ENCODE results near the gene FERMT1. TPM values are rescaled to one million over a fixed set of nuclear protein-coding genes. Genes with fewer than 3 reads are reported as not detected.

The FERMT1 gene
- polyA plus RNA-seq, 3 donors: not detected

- Histone ChIP-seq H3K4me2 (replicated peaks; ENCODE audit: extremely low read depth, low read length, poor library complexity, severe bottlenecking) (no peak overlapping the region), H3K79me2 (ENCODE audit: insufficient read depth, low read length) (no peaks in the 10 kb centered on the region), H3K9me3 (replicated peaks in 1 of 2; ENCODE audit: control insufficient read depth in 1 of 2, insufficient read depth in 1 of 2, low read length in 2 of 2) (peaks cover 0 to 8% of the 10 kb centered on the region in 2 donors), H3K9ac (ENCODE audit: insufficient read depth, low read length, poor library complexity, severe bottlenecking) (no peak overlapping the region), H4K20me1 (ENCODE audit: insufficient read depth, low read length) (no peaks in the 10 kb centered on the region), H3K27ac (ENCODE audit: low read depth in 1 of 2, low read length in 2 of 2) (no peak overlapping the region), H2AFZ (ENCODE audit: insufficient read depth, low read depth, low read length, poor library complexity, severe bottlenecking) (no peak overlapping the region), H3K27me3 (ENCODE audit: control insufficient read depth in 2 of 2, insufficient read depth in 2 of 2, low read length in 2 of 2) (peaks cover 35 to 48% of the 10 kb centered on the region in 2 donors), H3K36me3 (replicated peaks in 1 of 2; ENCODE audit: control insufficient read depth in 1 of 2, insufficient read depth in 2 of 2, low read length in 2 of 2) (no peaks in the 10 kb centered on the region), H3K4me3 (replicated peaks in 1 of 3; ENCODE audit: low read depth in 2 of 3, low read length in 3 of 3) (no peak overlapping the region), H3K4me1 (ENCODE audit: control insufficient read depth in 1 of 2, insufficient read depth in 2 of 2, low read length in 2 of 2) (peaks cover 4 to 10% of the 10 kb centered on the region in 2 donors)
- Mint-ChIP-seq H3K4me1 (peaks cover 9% of the 10 kb centered on the region), H3K9me3 (peaks cover 0 to 7% (median 0%) of the 10 kb centered on the region in 7 donors), H3K4me3 (peak overlapping the region in 1 of 2 donors; percentile 77), H3K36me3 (peaks cover 0 to 3% of the 10 kb centered on the region in 2 donors), H3K27me3 (ENCODE audit: low read depth in 3 of 3) (peaks cover 33 to 52% (median 39%) of the 10 kb centered on the region in 3 donors), H3K27ac (no peak overlapping the region)
- no peak for DNase-seq
- WGBS (ENCODE audit: insufficient coverage): 47% methylated on average over 4 of the region's 5 CpGs
- intact Hi-C loops (cut with micrococcal nuclease): no loop called here
- no peak for TF ChIP-seq CTCF (IDR thresholded peaks at IDR 0.05)
Measured at GRCh38 chr20:6051505-6051904, 71.3 kb downstream of the FERMT1 start.

DNA sequence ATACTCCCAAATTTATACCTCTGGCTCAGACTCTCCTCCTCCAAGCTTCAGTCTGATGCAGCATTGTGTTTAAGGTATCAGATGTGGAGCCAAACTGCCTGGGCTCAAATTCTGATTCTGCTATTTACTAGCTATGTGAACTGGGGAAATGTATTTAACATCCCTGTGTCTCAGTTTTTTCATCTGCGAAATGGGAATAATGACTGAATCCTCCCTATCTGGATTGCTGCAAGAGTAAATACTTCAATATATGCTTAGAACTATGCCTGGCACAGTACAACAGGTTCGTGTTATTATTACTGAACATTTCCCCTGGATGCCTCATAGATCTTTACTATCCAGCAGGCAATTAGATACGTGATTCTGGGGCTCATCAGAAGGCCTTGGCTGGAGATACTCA, 74.4 kb downstream of the FERMT1 start:
- no CpG with 5 or more reads among the region's 3 CpGs for WGBS (ENCODE audit: insufficient coverage)
- H3K9me3 Mint-ChIP-seq: peaks cover 0 to 7% (median 0%) of the 10 kb centered on the region in 7 donors

More for the DNA sequence above, 74.4 kb downstream of the FERMT1 start:
- H3K4me3 ChIP-seq (replicated peaks in 1 of 3; ENCODE audit: low read depth in 2 of 3, low read length in 3 of 3): no peak overlapping the region
- H3K27me3 ChIP-seq (ENCODE audit: control insufficient read depth in 2 of 2, insufficient read depth in 2 of 2, low read length in 2 of 2): peaks cover 30 to 34% of the 10 kb centered on the region in 2 donors
- H3K4me1 ChIP-seq (ENCODE audit: control insufficient read depth in 1 of 2, insufficient read depth in 2 of 2, low read length in 2 of 2): peaks cover 4 to 10% of the 10 kb centered on the region in 2 donors
- Mint-ChIP-seq H3K36me3 (peaks cover 0 to 3% of the 10 kb centered on the region in 2 donors), H3K4me1 (peaks cover 9% of the 10 kb centered on the region), H3K27ac (no peak overlapping the region), H3K4me3 (no peak overlapping the region), H3K27me3 (ENCODE audit: low read depth in 3 of 3) (peaks cover 31 to 42% (median 35%) of the 10 kb centered on the region in 3 donors)
- intact Hi-C loops (cut with micrococcal nuclease): no loop called here
- no peaks in the 10 kb centered on the region for H3K79me2 ChIP-seq (ENCODE audit: insufficient read depth, low read length)
- no peak for TF ChIP-seq CTCF (IDR thresholded peaks at IDR 0.05)
- H3K4me2 ChIP-seq (replicated peaks; ENCODE audit: extremely low read depth, low read length, poor library complexity, severe bottlenecking): no peak overlapping the region
- H2AFZ ChIP-seq (ENCODE audit: insufficient read depth, low read depth, low read length, poor library complexity, severe bottlenecking): no peak overlapping the region
- H3K9ac ChIP-seq (ENCODE audit: insufficient read depth, low read length, poor library complexity, severe bottlenecking): no peak overlapping the region
- no peak for DNase-seq
- H3K36me3 ChIP-seq (replicated peaks in 1 of 2; ENCODE audit: control insufficient read depth in 1 of 2, insufficient read depth in 2 of 2, low read length in 2 of 2): no peaks in the 10 kb centered on the region
- peaks cover 0 to 8% of the 10 kb centered on the region in 2 donors for H3K9me3 ChIP-seq (replicated peaks in 1 of 2; ENCODE audit: control insufficient read depth in 1 of 2, insufficient read depth in 1 of 2, low read length in 2 of 2)
- no peak overlapping the region for H3K27ac ChIP-seq (ENCODE audit: low read depth in 1 of 2, low read length in 2 of 2)
- H4K20me1 ChIP-seq (ENCODE audit: insufficient read depth, low read length): no peaks in the 10 kb centered on the region
